ENCODE measurements around the gene MIEN1.

- TF ChIP-seq CTCF (IDR thresholded peaks at IDR 0.05) (no peak), EZH2 (IDR thresholded peaks at IDR 0.05) (peak; percentile 70)
These were observed 8.2 kb upstream of the MIEN1 start for GRCh38 chr17:39738568-39738901.

Data from neural progenitor cell (in vitro differentiated cells).